OCI-LY1 (cell line): ENCODE results near the gene CLEC18B.

ENCODE experiments used
- EZH2 ChIP-seq: fragments of 200-600 bp; sonication (generic), shearing (Covaris generic); IDR thresholded peaks from 2 replicates; pipeline ENCODE4 v1.8.0; 2017; ENCODE audit warnings: borderline replicate concordance, mixed run types, mild to moderate bottlenecking, antibody characterized with exemption, low read length, moderate library complexity, mixed read lengths
- TF ChIP-seq, protein P1 (sequence below): fragments of 200-600 bp; sonication (generic), shearing (Covaris generic); IDR thresholded peaks from 2 replicates; pipeline ENCODE4 v1.5.1; 2017; ENCODE audit warnings: mild to moderate bottlenecking, antibody characterized with exemption, low read length, moderate library complexity, mixed read lengths

GRCh38 chr16:74438492-74438979 is 17.3 kb upstream of the CLEC18B start:
- TF ChIP-seq, protein P1, sequence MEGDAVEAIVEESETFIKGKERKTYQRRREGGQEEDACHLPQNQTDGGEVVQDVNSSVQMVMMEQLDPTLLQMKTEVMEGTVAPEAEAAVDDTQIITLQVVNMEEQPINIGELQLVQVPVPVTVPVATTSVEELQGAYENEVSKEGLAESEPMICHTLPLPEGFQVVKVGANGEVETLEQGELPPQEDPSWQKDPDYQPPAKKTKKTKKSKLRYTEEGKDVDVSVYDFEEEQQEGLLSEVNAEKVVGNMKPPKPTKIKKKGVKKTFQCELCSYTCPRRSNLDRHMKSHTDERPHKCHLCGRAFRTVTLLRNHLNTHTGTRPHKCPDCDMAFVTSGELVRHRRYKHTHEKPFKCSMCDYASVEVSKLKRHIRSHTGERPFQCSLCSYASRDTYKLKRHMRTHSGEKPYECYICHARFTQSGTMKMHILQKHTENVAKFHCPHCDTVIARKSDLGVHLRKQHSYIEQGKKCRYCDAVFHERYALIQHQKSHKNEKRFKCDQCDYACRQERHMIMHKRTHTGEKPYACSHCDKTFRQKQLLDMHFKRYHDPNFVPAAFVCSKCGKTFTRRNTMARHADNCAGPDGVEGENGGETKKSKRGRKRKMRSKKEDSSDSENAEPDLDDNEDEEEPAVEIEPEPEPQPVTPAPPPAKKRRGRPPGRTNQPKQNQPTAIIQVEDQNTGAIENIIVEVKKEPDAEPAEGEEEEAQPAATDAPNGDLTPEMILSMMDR = no peak
- TF ChIP-seq EZH2 = no peak
